Keratinocyte (primary cell): Measurements from ENCODE around the gene PCDHGB4.

Experiments
- EZH2 ChIP-seq: IDR thresholded peaks from one replicate; pipeline ENCODE4 v1.6.1; 2012; ENCODE audit warnings: inconsistent platforms, mild to moderate bottlenecking, low read length, moderate library complexity
- TF ChIP-seq, protein P1 (sequence below), 3 experiments: IDR thresholded peaks in 1 of 3; conservative IDR thresholded peaks in 1 of 3; optimal IDR thresholded peaks in 1 of 3; 2 replicates in 2 of 3; 3 replicates in 1 of 3; pipeline versions ENCODE3 to v1.5.1; 2011; ENCODE audit warnings: low read length in 3 of 3, mild to moderate bottlenecking in 3 of 3, moderate library complexity in 2 of 3, control low read depth in 1 of 3, inconsistent platforms in 1 of 3; ENCODE audit not compliant: insufficient read depth in 2 of 3; ENCODE audit errors: extremely low read depth in 1 of 3

DNA sequence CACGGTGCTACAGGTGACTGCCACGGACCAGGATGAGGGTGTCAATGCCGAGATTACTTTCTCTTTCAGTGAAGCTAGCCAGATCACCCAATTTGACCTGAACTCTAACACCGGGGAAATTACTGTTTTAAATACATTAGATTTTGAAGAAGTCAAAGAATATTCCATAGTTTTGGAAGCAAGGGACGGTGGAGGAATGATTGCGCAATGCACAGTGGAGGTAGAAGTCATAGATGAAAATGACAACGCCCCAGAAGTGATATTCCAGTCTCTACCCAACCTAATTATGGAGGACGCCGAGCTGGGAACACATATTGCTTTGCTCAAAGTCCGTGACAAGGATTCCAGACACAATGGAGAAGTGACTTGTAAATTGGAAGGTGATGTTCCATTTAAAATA, 1.2 kb downstream of the PCDHGB4 start:
- TF ChIP-seq EZH2 = no peak
- TF ChIP-seq, protein P1, sequence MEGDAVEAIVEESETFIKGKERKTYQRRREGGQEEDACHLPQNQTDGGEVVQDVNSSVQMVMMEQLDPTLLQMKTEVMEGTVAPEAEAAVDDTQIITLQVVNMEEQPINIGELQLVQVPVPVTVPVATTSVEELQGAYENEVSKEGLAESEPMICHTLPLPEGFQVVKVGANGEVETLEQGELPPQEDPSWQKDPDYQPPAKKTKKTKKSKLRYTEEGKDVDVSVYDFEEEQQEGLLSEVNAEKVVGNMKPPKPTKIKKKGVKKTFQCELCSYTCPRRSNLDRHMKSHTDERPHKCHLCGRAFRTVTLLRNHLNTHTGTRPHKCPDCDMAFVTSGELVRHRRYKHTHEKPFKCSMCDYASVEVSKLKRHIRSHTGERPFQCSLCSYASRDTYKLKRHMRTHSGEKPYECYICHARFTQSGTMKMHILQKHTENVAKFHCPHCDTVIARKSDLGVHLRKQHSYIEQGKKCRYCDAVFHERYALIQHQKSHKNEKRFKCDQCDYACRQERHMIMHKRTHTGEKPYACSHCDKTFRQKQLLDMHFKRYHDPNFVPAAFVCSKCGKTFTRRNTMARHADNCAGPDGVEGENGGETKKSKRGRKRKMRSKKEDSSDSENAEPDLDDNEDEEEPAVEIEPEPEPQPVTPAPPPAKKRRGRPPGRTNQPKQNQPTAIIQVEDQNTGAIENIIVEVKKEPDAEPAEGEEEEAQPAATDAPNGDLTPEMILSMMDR (optimal IDR thresholded peaks at IDR 0.05 in 1 of 3, IDR thresholded peaks at IDR 0.05 in 1 of 3, conservative IDR thresholded peaks at IDR 0.05 in 1 of 3; ENCODE audit: extremely low read depth in 1 of 3, insufficient read depth in 2 of 3, low read length in 3 of 3) = no peak
